GM18502 (cell line): ENCODE data around the gene EZH2.

Experiments used
- ATAC-seq: cut with Tn5 transposase; IDR thresholded peaks from one replicate; pipeline ENCODE4 v1.9.1; 2021; ENCODE audit warnings: mild to moderate bottlenecking; ENCODE audit not compliant: unreplicated experiment, poor library complexity

The EZH2 gene

DNA sequence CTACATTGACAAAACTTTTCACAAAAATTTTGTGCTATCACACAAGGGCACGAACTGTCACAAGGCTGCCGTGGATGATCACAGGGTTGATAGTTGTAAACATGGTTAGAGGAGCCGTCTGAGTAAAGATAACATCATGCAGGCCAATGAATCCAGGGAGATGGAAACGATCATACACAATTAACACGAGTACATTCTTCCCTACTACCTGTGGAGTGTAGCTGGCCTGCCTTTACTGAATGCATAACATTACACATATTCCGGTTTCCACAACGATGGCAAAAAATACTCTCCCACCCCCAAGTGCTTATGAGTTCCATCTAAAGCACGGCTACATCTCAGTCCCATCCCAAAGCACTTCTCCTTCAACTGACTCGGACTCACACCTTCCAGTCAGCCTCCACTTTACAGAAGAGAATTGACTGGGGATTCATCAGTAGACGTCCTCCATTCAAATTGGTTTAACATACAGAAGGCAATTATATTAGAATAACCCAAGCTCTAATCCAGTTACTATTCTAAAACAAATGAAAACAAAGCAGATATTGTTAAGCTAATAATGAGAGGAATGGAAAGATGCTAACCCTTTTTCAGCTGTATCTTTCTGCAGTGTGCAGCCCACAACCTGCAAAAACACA lies 69.0 kb downstream of the EZH2 start:
- no peak for ATAC-seq

DNA sequence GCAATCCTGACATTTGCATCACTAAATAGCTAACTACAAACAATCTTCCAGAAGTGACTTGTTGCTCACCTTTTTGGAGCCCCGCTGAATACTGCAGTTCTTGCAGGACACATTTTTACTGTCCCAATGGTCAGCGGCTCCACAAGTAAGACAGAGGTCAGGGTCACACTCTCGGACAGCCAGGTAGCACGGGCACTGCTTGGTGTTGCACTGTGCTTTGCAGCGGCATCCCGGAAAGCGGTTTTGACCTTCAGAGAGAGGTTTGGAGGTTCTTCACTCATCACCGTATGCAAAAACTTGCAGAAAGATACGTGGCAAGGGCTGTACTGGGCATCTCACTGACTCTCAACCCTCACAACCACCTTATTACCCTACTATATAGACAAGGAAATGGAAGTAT lies 70.2 kb downstream of the EZH2 start:
- no peak for ATAC-seq

DNA sequence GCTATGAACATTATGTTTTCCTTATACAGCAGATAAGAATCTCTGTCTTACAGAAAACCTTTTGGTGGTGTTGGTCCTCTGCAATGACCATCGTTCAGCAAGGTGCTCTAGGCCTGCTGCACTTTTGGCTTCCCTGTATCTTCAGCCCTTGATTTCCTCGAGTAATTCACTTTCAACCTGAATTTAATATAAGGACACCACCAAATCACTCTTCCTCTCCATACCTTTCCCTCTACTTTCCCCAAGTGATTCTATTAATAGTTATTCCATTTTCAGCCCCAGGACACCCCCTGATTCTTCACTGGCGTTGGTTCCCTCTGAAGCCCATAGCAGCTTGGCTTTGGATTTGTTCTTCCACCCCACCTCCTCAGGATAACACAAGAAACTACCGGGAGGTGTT lies 72.2 kb downstream of the EZH2 start:
- no peak for ATAC-seq

DNA sequence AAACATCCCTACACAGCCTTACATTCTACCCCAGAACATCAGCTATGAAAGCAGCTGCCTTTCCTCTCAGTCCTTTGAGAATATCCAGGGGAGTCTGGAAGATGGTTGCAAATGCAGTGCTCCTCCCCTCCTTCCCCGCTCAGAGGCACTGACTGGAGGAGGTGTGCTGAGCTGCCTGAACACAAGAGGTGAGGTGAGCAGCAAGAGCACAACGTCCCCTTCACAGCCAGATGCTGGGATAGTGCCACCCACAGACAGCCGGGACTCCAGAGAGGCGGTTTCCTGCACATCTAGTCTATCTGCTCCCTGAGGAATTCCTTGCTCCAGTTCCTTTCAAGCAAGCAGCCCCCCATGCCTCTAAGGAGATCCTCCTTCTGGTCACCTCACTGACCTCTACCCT lies 74.2 kb downstream of the EZH2 start:
- no peak for ATAC-seq

DNA sequence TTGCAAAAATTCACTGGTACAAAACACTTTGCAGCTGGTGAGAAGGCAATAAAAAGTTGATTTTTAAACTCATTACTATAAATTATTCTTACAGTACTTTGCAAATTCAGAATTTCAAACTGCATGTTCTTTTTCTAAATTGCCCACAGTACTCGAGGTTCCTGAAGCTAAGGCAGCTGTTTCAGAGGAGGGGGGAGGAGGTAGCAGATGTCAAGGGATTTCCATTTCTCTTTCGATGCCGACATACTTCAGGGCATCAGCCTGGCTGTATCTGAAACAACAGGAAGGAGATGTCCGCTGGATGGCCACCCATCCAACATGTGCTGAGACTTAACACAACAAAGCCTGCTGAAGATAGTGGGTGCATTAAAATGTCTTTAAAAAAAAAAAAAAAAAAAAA lies 76.7 kb downstream of the EZH2 start:
- no peak for ATAC-seq

DNA sequence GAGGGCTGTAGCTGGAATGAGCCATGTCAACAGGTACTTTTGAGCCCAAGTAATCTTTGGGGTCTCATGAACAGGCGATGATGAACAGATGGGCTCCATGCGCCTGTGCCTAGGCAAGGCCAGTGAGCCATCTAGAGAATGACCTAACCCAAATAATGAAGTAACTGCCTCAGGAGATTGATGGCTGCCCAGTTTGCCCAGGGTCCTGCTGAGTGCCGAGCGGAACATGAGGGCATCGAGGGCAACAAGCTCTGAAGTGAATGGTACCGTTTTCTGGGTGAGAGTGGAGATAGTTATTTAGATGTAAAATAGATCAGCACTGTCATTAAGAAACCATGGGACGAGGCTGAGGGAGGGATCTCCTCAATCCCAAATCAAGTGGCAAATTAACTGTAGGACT lies 77.9 kb downstream of the EZH2 start:
- no peak for ATAC-seq

DNA sequence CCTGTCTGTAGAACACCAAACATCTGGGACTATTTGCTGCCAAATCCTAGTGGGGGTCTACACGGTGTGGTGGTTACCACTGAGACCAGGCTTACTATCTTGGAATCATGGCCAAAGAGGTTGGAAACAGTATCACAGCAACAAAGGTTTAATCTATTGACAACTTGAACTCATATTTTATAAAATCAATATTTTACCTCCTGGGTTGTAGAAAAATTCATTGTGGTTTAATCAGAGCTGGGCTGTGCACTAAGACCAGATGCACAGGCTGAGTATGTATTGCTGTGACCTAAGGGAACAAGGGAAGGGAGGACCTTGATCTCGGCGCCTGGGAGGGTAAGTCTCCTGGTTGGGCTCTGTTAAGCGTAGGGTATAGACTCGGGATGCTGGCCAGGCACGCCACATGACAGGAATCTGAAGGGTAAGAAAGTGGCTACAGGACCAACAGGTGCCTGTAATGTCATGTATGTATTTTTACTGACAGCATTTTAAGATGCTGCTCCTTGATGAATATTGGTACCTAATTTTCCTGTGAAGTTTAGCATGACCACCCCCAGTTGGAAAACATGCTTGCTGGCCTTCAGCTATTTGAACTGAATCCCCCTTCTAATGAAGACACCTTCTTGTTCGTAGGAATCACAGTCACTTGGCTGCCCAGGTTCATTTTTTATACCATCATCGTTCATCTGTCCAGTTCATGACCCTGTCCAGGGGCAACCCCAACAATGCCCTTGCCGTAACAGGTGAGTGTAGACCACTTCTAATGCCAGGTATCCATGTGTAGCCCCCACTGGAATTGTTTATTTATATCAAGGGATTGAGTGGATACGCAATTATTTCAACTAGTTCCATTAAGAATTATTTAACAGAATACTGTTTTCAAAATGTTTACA lies 79.5 kb downstream of the EZH2 start:
- ATAC-seq = no peak

DNA sequence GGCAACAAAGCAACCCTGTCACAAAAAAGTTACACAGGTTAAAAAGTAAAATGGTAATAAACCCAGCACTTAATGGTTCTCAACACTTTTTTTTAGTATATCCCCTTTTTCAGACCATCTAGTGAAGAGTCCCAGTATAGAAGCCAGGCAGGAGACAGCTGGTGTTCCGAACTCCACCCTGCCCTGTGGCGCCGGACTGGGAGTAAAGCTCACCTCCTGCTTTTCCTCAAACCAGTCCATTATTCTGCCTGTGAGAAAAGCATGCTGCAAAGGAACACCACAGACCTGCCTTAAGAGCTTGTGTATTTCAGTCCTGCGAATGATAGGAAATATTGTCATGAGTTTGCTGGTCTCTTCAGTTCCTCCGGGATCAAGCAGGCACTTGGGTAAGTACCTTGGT lies 81.0 kb downstream of the EZH2 start:
- ATAC-seq = no peak

DNA sequence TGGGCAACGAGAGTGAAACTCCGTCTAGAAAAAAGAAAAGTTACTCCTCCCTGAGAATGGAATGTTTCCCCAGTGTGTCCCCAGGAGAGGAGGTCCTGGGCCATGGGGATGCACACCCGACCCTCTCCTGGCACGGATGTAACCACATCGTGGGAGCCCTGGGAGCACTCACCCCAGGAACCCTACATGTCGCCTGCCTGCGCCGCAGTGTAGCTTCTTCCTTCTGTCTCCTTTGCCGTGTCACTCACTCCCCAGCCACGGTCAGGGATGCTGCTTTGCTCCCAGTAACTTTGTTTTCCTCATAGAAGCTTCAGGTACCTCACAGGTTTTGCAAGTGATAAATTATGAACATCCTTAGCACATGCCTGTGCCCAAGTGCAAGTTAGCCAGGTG lies 82.0 kb downstream of the EZH2 start:
- no peak for ATAC-seq

DNA sequence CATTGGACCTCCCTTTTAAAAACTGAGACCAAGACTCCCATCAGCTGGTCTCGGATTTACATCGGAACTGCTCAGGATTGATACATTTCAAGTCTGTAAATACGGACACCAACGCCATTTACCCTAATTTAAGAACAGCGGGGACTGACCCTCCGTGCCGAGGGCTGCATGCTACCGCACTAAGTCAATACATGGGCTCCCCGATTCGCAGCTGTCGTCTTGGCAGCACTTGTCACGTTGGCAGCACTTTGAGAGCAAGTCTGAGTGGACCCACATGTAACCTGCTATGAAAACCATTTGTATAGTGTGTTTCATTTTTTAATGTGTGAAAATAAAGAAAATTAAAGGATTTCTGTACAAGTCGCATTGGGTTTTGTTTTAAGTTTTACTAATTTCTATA lies 83.4 kb downstream of the EZH2 start:
- no peak for ATAC-seq

DNA sequence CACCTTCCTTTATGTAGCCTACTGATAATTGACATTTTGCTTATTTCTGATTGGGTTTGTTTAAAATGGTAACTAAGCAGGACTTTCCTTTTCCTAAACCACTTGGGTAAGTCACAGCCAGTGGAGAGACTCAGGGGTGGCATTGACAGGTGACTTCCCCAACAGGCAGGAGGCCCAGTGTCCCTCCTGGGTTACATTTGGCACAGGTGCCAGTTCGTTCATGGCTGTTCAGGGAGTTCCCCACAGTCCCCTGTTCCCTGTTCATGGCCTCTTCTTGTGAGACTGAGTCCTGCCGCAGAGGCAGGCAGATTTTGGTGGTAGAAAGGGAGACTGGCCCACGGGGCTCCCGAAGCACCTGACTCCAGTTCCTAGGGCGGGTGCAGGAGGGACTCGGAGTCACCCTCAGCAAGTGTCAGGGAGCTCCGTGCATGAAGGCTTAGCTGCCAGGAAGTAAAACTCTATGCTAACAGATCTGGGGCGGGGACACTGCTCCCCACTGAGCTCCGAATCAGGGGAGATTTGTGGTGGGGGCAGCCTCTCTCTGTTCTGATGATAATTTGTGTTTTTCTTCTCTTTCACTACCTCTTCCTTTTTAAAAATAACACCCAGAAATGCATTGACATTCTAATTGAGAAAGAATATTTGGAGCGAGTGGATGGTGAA lies 84.1 kb downstream of the EZH2 start:
- ATAC-seq = no peak

DNA sequence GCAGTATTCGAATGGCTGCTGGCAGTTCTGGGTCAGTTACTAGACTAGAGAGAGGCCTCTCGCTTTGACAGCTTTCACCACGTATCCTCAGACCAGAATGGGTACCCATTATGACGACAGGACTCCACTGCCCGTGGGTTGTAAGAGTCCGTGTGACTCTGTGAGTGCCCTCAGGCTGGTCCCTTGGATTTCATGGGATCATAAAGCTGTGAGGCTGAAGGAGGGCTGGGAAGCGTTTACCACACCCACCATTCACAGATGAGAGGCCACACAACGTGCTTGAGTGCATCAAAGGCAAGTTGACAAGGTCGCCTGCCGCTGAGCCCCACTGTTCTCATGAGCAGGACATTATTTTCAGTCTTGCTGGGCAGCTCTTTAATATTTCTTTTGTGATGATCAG lies 87.2 kb downstream of the EZH2 start:
- no peak for ATAC-seq

DNA sequence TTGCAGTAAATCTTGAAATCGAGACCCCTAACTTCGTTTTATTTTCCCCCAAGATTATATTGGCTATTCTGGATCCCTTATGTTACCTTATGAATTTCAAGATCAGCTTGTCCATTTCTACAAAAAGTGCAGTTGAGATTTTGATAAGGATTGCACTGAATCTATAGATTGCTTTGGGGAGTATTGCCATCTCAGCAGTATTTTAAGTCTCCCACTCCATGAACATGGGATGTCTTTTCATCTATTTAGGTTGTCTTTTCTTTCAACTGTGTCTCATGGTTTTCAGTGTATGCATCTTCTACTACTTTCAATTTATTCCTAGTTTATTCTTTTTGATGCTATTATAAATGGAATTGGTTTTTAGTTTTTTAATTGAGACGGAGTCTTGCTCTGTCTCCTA lies 89.6 kb downstream of the EZH2 start:
- ATAC-seq = no peak

DNA sequence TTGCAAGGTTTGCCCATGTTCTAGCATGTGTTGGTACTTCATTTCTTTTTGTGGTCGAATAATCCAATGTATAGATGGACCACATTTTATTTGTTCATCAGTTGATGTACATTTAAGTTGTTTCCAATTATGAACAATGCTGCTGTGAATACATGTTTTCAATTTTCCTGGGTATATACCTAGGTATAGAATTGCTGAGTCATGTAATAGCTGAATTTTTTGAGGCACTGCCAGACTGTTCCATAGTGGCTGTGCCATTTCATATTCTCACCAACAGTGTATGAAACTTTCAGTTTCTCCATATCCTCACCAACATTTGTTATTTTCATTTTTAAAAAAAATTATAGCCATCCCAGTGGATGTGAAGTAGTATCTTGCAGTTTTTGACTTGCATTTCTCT lies 90.5 kb downstream of the EZH2 start:
- ATAC-seq = no peak

DNA sequence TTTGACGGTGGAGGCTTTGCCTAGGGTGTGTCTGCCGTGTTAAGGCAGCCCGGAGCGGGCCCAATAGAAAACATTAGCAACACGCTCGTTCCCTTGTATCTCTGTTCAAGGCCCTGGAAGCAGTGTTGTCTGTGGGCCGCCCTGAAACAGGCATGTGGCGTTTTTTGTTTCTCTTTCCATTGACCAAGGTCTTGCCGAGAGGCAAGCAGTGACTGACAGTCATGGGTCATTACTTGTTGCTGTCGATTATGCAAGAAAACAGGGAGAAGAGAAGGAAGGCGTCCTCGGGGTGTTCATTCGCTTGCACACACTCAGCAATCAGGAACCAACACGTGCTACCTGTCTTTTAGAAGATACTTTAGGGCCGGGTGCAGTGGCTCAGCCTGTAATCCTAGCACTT lies 92.5 kb downstream of the EZH2 start:
- no peak for ATAC-seq

DNA sequence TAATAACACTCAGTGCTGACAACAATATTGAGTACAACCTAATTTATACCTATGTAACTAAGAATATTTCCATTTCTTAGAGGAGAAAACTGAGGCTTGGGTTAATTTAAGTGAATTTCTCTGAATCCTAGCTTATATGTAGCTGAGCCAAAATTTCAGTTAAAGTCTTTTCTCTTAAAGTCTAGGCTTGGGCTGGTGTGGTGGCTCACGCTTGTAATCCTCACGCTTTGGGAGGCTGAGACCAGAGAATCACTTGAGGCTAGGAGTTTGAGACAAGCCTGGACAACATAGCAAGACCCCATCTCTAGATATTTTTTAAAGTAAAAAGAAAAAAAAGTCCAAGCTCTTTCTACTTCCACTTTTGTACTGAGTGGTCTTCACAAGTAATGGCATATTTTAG lies 93.2 kb downstream of the EZH2 start:
- no peak for ATAC-seq

DNA sequence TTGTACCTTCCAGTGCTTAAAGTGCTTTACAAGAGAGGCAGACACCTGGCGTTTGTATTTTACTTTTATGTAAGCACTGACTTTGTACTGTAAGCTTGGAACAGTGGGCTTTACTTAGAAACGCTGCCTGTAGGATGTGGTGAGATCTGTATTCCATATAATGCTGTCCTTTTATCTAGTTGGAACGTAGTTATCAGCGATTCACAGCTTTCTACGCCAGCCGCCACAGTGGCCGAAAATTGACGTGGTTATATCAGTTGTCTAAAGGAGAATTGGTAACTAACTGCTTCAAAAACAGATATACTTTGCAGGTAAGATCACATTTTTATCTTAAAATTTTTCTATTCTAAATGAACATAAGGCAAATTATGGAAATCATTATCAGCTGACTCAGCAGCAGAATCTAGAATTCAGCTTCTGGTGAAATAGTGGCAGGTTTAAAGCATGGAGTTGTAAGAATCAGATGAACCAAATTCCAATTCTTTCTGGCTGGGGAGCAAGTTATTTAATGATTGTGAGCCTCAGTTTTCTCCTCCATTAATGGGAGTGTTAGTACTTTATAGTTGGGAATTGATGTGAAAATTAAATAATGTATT lies 93.9 kb downstream of the EZH2 start:
- no peak for ATAC-seq

DNA sequence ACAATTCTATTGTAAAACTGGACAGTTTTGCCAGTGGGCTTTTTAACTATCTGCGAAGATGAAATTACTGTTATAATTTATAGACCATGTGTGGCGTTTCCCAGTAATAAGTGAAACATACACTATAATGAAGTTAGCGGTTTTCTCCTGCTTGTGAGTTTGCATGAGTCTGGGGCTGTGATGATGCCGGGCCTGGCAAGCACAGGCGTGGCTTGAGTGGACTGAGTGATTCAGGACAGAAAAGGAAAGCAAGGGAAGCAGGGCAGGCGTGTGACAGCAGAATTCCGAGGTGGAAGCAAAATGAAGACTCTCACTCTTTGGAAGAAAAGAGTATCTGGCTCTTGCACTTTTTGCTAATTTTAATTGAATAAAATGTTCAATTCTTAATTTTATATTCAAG lies 94.9 kb downstream of the EZH2 start:
- no peak for ATAC-seq

DNA sequence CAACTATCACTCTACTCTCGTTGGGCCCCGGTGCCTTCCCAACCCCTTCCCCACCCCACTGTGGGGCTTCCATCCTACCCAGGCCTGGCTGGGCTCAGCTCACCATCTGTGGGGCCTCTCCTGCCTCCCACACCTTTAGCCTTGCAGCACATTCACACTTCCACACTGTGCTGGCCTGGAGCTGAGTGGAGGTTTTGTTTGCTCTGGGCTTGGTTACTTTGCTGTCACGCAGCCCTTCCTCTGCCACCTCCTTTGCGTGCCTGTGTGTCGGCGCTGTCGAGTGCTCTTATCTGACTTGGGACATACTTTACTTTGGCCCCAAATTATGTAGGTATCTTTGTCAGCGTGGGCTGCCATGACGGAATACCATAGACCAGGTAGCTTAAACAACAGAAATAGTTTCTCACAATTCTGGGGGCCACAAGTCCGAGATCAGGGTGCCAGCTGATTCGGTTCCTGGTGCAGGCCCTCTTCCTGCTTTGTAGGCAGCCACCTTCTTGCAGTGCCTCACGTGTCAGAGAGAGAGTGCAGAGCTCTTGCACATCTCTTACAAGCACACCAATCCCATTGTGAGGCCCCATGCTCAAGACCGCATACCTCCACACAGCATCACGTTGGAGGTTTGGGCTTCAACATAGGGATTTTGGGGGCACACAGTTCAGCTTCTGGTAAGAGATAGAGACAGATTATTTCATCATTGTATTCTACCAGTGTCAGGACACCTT lies 96.4 kb downstream of the EZH2 start:
- ATAC-seq = no peak

DNA sequence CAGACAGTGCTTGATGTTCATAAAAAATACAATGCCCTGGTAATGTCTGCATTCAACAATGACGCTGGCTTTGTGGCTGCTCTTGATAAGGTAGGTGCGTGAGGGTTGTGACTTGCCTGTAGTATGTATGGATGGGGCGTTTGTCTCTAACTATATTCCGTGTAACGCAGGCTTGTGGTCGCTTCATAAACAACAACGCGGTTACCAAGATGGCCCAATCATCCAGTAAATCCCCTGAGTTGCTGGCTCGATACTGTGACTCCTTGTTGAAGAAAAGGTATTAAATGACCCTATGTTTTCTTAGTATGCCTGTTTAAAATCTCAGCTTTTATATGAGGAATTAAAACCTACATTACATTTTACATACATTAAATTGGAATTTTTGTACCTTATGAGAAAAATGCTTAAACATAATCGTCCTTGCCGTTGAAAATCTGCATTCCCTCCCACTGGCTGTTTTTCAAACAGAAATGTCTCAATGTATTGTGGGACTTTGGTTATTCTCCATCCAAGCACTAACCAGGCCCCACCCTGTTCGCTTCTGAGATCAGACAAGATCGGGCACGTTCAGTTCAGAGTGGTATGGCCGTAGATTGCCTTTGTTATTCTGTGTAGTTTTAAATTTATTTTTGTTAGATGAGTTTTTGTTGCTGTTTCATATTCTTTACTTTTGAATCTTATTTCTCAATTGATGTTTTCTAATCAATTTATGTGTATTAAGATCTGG lies 100.1 kb downstream of the EZH2 start:
- ATAC-seq = no peak
